ENCODE measurements around the gene TMEM131.

TMEM131 gene

DNA sequence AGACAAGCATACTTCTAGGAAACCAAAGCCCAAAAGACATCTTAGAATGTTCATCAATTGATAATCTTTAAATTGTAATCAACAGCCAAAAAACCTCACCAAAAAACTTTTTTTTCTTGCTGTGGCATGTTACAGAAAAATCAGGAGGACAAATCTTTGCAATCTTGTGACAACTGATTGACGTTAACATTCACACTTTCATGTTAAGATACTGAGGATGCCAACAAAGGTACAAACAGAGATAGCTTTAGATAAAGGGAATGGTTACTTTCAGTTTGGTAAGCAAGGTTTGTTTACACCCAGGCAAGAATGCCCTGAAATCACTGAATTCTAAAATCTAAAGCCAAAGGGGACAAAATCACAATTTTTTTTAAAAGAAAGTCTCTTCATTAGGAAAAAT, 190.0 kb downstream of the TMEM131 start:
- TF ChIP-seq GABPA (IDR thresholded peaks at IDR 0.05; ENCODE audit: low read depth), result no peak
- TF ChIP-seq, protein P1, sequence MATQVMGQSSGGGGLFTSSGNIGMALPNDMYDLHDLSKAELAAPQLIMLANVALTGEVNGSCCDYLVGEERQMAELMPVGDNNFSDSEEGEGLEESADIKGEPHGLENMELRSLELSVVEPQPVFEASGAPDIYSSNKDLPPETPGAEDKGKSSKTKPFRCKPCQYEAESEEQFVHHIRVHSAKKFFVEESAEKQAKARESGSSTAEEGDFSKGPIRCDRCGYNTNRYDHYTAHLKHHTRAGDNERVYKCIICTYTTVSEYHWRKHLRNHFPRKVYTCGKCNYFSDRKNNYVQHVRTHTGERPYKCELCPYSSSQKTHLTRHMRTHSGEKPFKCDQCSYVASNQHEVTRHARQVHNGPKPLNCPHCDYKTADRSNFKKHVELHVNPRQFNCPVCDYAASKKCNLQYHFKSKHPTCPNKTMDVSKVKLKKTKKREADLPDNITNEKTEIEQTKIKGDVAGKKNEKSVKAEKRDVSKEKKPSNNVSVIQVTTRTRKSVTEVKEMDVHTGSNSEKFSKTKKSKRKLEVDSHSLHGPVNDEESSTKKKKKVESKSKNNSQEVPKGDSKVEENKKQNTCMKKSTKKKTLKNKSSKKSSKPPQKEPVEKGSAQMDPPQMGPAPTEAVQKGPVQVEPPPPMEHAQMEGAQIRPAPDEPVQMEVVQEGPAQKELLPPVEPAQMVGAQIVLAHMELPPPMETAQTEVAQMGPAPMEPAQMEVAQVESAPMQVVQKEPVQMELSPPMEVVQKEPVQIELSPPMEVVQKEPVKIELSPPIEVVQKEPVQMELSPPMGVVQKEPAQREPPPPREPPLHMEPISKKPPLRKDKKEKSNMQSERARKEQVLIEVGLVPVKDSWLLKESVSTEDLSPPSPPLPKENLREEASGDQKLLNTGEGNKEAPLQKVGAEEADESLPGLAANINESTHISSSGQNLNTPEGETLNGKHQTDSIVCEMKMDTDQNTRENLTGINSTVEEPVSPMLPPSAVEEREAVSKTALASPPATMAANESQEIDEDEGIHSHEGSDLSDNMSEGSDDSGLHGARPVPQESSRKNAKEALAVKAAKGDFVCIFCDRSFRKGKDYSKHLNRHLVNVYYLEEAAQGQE (IDR thresholded peaks at IDR 0.05; ENCODE audit: insufficient replicate concordance, low read depth), result no peak
- no peak for TF ChIP-seq SPI1 (IDR thresholded peaks at IDR 0.05; ENCODE audit: borderline replicate concordance, low read depth)
- no peak for TF ChIP-seq CTCF (IDR thresholded peaks at IDR 0.05; ENCODE audit: insufficient read depth, low read length)
- TF ChIP-seq POLR2AphosphoS5 (IDR thresholded peaks at IDR 0.05; ENCODE audit: low read depth), result no peak
- DNase-seq (ENCODE audit: low read depth in 1 of 2, low spot score in 1 of 2), result no peak
- Histone ChIP-seq H3K27me3 (ENCODE audit: insufficient read depth, poor library complexity, severe bottlenecking) (no peaks in the 10 kb centered on the region), H3K27ac (replicated peaks) (no peak overlapping the region), H3K4me3 (replicated peaks; ENCODE audit: insufficient read depth, low read length) (no peak overlapping the region)

DNA sequence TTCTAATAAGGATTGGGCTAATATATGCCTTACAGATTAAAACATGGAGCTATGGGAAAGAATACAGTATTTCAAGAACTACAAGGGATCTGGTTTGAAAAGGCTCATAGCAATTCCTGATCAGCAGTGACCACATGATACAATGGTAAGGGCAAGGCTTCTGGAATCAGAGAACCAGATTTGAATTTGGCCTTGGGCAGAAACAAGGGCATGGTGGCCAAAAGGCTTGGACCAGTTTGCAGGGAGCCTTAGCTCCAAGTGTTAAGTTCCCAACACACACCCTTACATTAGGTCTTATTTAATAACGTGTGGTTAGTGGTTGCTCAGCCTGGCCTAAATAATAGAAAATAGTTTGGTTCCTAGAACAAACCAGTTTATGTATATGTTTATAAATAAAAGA, 194.7 kb downstream of the TMEM131 start:
- DNase-seq (ENCODE audit: low read depth in 1 of 2, low spot score in 1 of 2), result no peak
- TF ChIP-seq, protein P1 (IDR thresholded peaks at IDR 0.05; ENCODE audit: insufficient replicate concordance, low read depth), result no peak
- TF ChIP-seq SPI1 (IDR thresholded peaks at IDR 0.05; ENCODE audit: borderline replicate concordance, low read depth), result no peak
- TF ChIP-seq CTCF (IDR thresholded peaks at IDR 0.05; ENCODE audit: insufficient read depth, low read length), result no peak
- no peak overlapping the region for H3K27ac ChIP-seq (replicated peaks)
- no peak overlapping the region for H3K4me3 ChIP-seq (replicated peaks; ENCODE audit: insufficient read depth, low read length)
- no peaks in the 10 kb centered on the region for H3K27me3 ChIP-seq (ENCODE audit: insufficient read depth, poor library complexity, severe bottlenecking)

DNA sequence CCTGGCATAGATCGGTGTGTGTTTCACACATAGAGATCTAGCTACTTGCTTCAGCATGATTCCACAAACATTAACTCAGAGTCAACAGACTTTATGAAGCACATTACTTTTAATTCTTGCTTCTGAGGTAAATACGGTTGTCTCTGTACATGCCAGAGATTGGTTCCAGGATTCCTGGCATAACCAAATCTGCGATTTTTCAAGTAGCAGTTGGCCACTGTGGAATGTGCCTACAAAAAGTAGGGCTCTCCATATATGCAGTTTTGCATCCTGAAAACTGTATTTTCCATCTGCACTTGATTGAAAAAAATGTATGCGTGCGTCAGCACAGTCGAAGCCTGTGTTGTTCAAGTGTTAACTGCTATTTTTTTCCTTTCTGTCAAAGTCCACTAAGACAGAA, 197.3 kb downstream of the TMEM131 start:
- DNase-seq (ENCODE audit: low read depth in 1 of 2, low spot score in 1 of 2), result no peak
- no peaks in the 10 kb centered on the region for H3K27me3 ChIP-seq (ENCODE audit: insufficient read depth, poor library complexity, severe bottlenecking)
- no peak overlapping the region for H3K4me3 ChIP-seq (replicated peaks; ENCODE audit: insufficient read depth, low read length)
- no peak overlapping the region for H3K27ac ChIP-seq (replicated peaks)
- TF ChIP-seq, protein P1 (IDR thresholded peaks at IDR 0.05; ENCODE audit: insufficient replicate concordance, low read depth), result no peak
- TF ChIP-seq CTCF (IDR thresholded peaks at IDR 0.05; ENCODE audit: insufficient read depth, low read length) (no peak), SPI1 (IDR thresholded peaks at IDR 0.05; ENCODE audit: borderline replicate concordance, low read depth) (no peak), POLR2AphosphoS5 (IDR thresholded peaks at IDR 0.05; ENCODE audit: low read depth) (no peak), GABPA (IDR thresholded peaks at IDR 0.05; ENCODE audit: low read depth) (no peak)

Data from HL-60 (cell line).